Astrocyte of the cerebellum (primary cell): ENCODE data around the gene TBX10.

Source experiments
- DNase-seq: peaks from one replicate; pipeline ENCODE4 v3.0.0-alpha.2; 2011; ENCODE audit warnings: low read depth
- H3K4me3 ChIP-seq: 2 replicates; pipeline ENCODE4 v1.5.1; 2011; ENCODE audit warnings: mild to moderate bottlenecking, low read depth, low read length, moderate library complexity
- in situ Hi-C: cut with HindIII; loops from 2 replicates; pipeline ENCODE4 v1.10.0; 2017; ENCODE audit warnings: low sequenced_read_pairs
- TF ChIP-seq, protein P1 (sequence below): IDR thresholded peaks from 2 replicates; pipeline ENCODE4 v1.5.1; 2012; ENCODE audit warnings: low read length, low read depth, moderate library complexity, mild to moderate bottlenecking; ENCODE audit errors: missing control alignments

TBX10 gene

DNA sequence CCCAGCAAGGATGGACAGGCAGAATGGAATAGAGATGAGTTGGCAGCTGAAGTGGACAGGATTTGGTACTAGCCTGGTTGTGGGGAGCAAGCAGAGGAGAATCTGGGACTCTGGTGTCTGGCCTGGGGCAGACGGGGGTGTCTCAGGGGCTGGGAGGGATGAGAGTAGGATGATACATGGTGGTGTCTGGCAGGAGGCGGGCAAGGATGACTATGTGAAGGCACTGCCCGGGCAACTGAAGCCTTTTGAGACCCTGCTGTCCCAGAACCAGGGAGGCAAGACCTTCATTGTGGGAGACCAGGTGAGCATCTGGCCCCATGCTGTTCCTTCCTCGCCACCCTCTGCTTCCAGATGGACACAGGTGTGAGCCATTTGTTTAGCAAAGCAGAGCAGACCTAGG, 53.7 kb downstream of the TBX10 start:
- in situ Hi-C loops = no loop called here
- DNase-seq = no peak
- no peak overlapping the region for H3K4me3 ChIP-seq

DNA sequence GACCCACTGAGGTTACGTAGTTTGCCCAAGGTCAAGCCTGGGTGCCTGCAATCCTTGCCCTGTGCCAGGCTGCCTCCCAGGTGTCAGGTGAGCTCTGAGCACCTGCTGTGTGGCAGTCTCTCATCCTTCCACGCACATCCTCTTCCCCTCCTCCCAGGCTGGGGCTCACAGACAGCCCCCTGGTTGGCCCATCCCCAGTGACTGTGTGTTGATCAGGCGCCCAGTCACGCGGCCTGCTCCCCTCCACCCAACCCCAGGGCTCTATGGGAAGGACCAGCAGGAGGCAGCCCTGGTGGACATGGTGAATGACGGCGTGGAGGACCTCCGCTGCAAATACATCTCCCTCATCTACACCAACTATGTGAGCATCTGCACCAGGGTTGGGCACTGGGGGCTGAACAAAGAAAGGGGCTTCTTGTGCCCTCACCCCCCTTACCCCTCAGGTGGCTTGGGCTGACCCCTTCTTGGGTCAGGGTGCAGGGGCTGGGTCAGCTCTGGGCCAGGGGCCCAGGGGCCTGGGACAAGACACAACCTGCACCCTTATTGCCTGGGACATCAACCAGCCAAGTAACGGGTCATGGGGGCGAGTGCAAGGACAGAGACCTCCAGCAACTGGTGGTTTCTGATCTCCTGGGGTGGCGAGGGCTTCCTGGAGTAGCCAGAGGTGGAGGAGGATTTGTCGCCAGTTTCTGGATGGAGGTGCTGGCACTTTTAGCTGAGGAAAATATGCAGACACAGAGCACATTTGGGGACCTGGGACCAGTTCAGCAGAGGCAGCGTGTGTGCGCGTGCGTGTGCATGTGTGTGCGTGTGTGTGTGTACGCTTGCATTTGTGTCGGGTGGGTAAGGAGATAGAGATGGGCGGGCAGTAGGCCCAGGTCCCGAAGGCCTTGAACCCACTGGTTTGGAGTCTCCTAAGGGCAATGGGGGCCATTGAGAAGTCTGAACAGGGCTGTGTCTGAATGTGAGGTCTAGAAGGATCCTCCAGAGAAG, 54.4 kb downstream of the TBX10 start:
- DNase-seq = no peak
- peak overlapping the region; percentile 73 for H3K4me3 ChIP-seq
- in situ Hi-C loops = no loop called here
- TF ChIP-seq, protein P1, sequence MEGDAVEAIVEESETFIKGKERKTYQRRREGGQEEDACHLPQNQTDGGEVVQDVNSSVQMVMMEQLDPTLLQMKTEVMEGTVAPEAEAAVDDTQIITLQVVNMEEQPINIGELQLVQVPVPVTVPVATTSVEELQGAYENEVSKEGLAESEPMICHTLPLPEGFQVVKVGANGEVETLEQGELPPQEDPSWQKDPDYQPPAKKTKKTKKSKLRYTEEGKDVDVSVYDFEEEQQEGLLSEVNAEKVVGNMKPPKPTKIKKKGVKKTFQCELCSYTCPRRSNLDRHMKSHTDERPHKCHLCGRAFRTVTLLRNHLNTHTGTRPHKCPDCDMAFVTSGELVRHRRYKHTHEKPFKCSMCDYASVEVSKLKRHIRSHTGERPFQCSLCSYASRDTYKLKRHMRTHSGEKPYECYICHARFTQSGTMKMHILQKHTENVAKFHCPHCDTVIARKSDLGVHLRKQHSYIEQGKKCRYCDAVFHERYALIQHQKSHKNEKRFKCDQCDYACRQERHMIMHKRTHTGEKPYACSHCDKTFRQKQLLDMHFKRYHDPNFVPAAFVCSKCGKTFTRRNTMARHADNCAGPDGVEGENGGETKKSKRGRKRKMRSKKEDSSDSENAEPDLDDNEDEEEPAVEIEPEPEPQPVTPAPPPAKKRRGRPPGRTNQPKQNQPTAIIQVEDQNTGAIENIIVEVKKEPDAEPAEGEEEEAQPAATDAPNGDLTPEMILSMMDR = no peak

More for the DNA sequence above, 53.7 kb downstream of the TBX10 start:
- TF ChIP-seq, protein P1 = no peak

DNA sequence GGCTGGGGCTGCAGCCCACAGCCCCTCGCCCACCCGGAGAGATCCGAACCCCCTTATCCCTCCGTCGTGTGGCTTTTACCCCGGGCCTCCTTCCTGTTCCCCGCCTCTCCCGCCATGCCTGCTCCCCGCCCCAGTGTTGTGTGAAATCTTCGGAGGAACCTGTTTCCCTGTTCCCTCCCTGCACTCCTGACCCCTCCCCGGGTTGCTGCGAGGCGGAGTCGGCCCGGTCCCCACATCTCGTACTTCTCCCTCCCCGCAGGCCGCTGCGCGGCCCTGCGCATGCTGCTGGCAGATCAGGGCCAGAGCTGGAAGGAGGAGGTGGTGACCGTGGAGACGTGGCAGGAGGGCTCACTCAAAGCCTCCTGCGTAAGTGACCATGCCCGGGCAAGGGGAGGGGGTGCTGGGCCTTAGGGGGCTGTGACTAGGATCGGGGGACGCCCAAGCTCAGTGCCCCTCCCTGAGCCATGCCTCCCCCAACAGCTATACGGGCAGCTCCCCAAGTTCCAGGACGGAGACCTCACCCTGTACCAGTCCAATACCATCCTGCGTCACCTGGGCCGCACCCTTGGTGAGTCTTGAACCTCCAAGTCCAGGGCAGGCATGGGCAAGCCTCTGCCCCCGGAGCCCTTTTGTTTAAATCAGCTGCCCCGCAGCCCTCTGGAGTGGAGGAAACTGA, 55.2 kb downstream of the TBX10 start:
- H3K4me3 ChIP-seq = peak overlapping the region; percentile 73
- DNase-seq = no peak
- in situ Hi-C loops = no loop called here
- TF ChIP-seq, protein P1 = no peak

DNA sequence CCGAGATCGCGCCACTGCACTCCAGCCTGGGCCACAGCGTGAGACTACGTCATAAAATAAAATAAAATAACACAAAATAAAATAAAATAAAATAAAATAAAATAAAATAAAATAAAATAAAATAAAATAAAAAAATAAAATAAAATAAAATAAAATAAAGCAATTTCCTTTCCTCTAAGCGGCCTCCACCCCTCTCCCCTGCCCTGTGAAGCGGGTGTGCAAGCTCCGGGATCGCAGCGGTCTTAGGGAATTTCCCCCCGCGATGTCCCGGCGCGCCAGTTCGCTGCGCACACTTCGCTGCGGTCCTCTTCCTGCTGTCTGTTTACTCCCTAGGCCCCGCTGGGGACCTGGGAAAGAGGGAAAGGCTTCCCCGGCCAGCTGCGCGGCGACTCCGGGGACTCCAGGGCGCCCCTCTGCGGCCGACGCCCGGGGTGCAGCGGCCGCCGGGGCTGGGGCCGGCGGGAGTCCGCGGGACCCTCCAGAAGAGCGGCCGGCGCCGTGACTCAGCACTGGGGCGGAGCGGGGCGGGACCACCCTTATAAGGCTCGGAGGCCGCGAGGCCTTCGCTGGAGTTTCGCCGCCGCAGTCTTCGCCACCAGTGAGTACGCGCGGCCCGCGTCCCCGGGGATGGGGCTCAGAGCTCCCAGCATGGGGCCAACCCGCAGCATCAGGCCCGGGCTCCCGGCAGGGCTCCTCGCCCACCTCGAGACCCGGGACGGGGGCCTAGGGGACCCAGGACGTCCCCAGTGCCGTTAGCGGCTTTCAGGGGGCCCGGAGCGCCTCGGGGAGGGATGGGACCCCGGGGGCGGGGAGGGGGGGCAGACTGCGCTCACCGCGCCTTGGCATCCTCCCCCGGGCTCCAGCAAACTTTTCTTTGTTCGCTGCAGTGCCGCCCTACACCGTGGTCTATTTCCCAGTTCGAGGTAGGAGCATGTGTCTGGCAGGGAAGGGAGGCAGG, 56.0 kb downstream of the TBX10 start, which contains the start of gene GSTP1:
Gene GSTP1 (plus strand): TSS at position 566 of the 958 bp plus-strand sequence. CDS start 32 bp downstream, at position 598.
- peak within 1 kb of the TSS; percentile 73 for H3K4me3 ChIP-seq
- TF ChIP-seq, protein P1 = peak; percentile 58
- peak; percentile 51 for DNase-seq
- in situ Hi-C loops = no loop called here

DNA sequence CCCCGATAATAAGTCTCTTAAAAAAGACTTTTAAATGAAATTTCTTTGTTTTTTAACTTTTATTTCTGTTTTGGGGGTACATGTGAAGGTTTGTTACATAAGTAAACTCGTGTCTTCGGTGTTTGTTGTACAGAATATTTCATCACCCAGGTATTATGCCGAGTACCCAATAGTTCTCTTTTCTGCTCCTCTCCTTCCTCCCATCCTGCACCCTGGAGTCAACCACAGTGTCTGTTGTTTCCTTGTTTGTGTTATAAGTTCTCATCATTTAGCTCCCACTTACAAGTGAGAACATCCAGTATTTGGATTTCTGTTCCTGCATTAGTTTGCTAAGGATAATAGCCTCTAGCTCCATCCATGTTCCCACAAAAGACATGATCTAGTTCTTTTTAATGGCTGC, 57.6 kb downstream of the TBX10 start:
- H3K4me3 ChIP-seq = no peak overlapping the region
- in situ Hi-C loops = no loop called here

More for the DNA sequence above, 57.6 kb downstream of the TBX10 start:
- DNase-seq = no peak
- TF ChIP-seq, protein P1 = no peak
